Esophagus (tissue), 2 donors: Measurements from ENCODE around the gene PCBP3. TPM values are rescaled to one million over a fixed set of nuclear protein-coding genes. Genes with fewer than 3 reads are reported as not detected.
"Not testable (repeated sequence)": the region's sequence is repeated elsewhere in the genome, so short reads cannot be mapped to it uniquely, and the experiment has no call there.

Experiments used
- H3K27ac ChIP-seq, 2 donors: one replicate each; pipeline ENCODE4 v1.5.1; 2013; ENCODE audit warnings: low read depth in 2 of 2, mild to moderate bottlenecking in 2 of 2, inconsistent platforms in 1 of 2, low read length in 1 of 2, moderate library complexity in 1 of 2
- H3K27me3 ChIP-seq, 2 donors: one replicate each; pipeline ENCODE4 v1.6.1; 2013; ENCODE audit warnings: low read length in 2 of 2, control low read depth in 1 of 2, mild to moderate bottlenecking in 1 of 2; ENCODE audit not compliant: insufficient read depth in 2 of 2, control insufficient read depth in 1 of 2
- H3K36me3 ChIP-seq, 2 donors: one replicate each; pipeline ENCODE4 v1.6.1; 2013; ENCODE audit warnings: low read length in 1 of 2; ENCODE audit not compliant: control insufficient read depth in 2 of 2, insufficient read depth in 2 of 2
- H3K4me1 ChIP-seq, 2 donors: one replicate each; pipeline ENCODE4 v1.6.1; 2013; ENCODE audit warnings: low read length in 1 of 2; ENCODE audit not compliant: control insufficient read depth in 2 of 2, insufficient read depth in 2 of 2
- H3K4me3 ChIP-seq, 2 donors: one replicate each; pipeline ENCODE4 v1.5.1; 2013; ENCODE audit warnings: low read length in 2 of 2, mild to moderate bottlenecking in 2 of 2, low read depth in 1 of 2, moderate library complexity in 1 of 2
- H3K9me3 ChIP-seq, 2 donors: one replicate each; pipeline ENCODE4 v1.6.1; 2013; ENCODE audit warnings: mild to moderate bottlenecking in 2 of 2, low read depth in 1 of 2, low read length in 1 of 2, moderate library complexity in 1 of 2; ENCODE audit not compliant: control insufficient read depth in 2 of 2, insufficient read depth in 1 of 2
- WGBS, 2 donors: extraction: QIAGEN DNeasy Blood & Tissue Kit; methylation state at CpG; one replicate each; pipeline ENCODE4 v1.1.7; 2013; 5-methylcytosine and 5-hydroxymethylcytosine counted together
- polyA plus RNA-seq, 2 donors: library from polyadenylated mRNA; stranded (reverse); fragments of 200-250 nt; gene quantifications; one replicate each; pipeline ENCODE4 v1.2.3, GENCODE V29; 2013
- donor health status: healthy with polysubstance abuse.
- donor health status: Bipolar disorder and iron deficiency.

PCBP3 gene
- polyA plus RNA-seq, 2 donors: 0.24 to 0.67 TPM

DNA sequence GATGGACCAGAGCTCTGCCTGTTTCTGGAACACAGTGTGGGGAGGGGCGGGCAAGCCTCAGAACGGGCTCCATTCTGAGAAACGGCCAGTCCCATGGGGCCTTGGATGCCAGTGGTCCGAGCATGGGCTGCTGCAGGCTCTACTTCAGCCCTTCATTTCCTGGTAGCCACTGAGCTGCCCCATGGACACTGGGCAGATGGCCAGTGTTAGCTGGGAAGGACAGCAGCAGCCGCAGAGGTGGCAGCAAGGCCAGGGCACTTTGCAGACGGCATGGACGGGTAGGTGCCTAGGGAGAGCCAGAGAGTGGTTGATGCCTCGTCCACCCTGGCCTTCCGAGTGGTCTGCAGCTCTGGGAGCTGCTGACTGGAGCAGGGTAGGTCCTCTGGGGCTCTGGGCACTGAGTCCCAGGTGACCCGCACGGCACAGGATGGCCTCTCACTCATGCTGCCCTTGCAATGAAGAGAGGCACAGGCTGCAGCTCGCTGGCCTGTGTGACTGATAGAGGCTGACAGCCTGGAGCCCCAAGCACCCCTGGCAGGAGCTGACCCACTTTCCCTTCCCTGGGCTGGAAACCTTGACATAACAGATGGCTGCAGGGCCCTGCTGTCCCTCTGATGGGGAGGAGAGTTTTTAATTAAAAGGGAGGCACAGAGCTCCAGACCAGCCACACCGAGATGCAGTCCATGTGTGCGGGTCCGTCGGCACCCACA is 250.4 kb downstream of the PCBP3 start:
- no peak overlapping the region for H3K27ac ChIP-seq
- WGBS, 2 donors: 66 to 74% methylated on average over 16 of the region's 16 CpGs
- H3K9me3 ChIP-seq: no peaks in the 10 kb centered on the region
- no peak overlapping the region for H3K4me3 ChIP-seq
- no peaks in the 10 kb centered on the region for H3K36me3 ChIP-seq
- no peaks in the 10 kb centered on the region for H3K27me3 ChIP-seq
- H3K4me1 ChIP-seq: peaks cover 0 to 3% of the 10 kb centered on the region in 2 donors

DNA sequence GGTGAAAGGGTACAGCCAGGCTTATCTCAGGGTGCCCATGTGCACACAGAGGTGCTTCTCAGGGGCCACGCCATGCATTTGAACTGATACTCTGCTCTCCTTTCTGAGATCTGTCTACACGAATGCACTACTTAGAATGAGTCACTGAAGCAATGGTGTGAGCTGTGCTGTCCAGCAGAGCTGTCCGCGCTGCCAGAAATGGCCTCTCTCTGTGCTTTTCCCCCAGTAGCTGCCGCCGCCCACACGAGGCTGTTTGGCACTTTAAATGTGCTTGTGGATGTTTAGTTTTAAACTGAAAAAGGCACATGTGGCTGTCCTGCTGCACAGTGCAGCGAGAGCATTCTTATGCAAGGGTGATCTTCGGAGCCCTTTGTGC is 250.9 kb downstream of the PCBP3 start:
- Histone ChIP-seq H3K36me3 (no peaks in the 10 kb centered on the region), H3K27ac (no peak overlapping the region)
- 55 to 60% methylated on average over 9 of the region's 9 CpGs for WGBS, 2 donors

DNA sequence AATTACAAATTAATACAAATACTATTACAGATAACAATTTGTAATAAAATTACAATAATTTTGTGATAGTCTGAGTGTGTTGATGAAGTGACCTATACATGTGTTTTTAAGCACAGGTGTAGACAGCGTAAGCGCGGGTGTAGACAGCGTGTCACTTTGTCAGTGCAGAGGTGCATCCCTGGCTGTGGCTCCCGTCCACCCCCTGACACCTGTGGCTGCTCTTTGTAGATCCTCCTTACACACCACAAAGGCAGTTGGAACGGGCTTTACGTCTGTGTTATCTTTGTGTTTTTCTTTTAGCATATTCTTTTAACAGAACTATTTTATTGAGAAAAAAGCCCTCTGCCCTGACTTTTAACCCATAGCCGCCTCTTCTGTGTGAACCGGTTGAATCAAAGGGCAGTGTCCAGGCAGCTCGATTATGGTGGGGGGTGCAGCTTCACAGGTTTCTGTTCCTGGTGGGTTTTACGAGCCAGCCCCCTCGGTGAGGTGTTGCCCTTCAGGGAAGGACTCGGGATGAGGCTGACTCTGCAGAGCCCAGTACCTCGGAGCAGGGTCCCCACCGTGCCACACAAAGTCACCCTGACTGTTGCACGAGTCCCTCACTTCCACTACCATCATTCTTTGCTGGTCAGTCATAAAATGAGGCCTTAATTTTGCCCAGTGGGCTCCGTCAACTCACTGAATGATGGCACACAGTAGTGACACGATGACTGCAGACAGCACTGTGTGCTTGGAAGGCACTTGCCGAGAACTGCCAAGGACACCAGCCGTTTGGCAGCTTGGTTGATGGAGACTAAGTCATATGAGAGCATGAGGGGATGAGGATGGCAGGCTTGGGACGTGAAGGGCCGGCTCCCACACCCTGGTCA is 251.6 kb downstream of the PCBP3 start:
- Histone ChIP-seq H3K4me1 (peaks cover 0 to 3% of the 10 kb centered on the region in 2 donors), H3K9me3 (no peaks in the 10 kb centered on the region), H3K27ac (no peak overlapping the region), H3K36me3 (no peaks in the 10 kb centered on the region), H3K4me3 (no peak overlapping the region), H3K27me3 (no peaks in the 10 kb centered on the region)
- WGBS, 2 donors: 78 to 83% methylated on average over 22 of the region's 22 CpGs

More for the DNA sequence above, 250.9 kb downstream of the PCBP3 start:
- Histone ChIP-seq H3K4me3 (no peak overlapping the region), H3K27me3 (no peaks in the 10 kb centered on the region), H3K4me1 (peaks cover 0 to 3% of the 10 kb centered on the region in 2 donors), H3K9me3 (no peaks in the 10 kb centered on the region)

DNA sequence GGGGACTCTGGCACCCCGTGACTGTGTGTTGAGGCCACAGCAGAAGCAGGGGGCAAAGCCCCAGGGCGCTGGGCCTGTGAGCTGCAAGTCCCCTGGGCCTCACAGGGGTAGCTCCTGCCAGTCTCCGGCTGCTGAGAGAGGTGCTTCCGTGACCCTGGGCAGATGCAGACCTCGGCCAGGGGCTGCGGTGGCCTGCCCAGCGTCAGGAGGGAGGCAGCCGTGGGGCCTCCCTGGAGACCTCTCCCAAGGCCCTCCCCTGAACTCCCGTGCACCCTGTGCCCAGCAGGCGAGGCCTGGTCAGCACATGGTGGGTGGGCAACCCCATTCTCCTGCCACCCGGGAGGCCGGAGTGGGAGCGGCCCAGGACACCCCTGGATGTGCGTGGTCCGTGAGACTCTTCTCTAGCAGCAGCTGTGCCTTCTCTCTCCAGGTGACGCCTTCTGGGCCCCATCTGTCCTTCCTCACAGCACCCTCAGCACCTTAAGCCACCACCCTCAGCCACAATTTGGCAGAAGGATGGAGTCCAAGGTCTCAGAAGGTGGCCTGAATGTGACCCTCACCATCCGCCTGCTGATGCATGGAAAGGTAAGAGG is 252.3 kb downstream of the PCBP3 start:
- 89 to 92% methylated on average over 17 of the region's 17 CpGs for WGBS, 2 donors
- no peak overlapping the region for H3K27ac ChIP-seq
- no peaks in the 10 kb centered on the region for H3K36me3 ChIP-seq
- no peaks in the 10 kb centered on the region for H3K9me3 ChIP-seq
- no peak overlapping the region for H3K4me3 ChIP-seq
- no peaks in the 10 kb centered on the region for H3K27me3 ChIP-seq
- peaks cover 0 to 3% of the 10 kb centered on the region in 2 donors for H3K4me1 ChIP-seq

DNA sequence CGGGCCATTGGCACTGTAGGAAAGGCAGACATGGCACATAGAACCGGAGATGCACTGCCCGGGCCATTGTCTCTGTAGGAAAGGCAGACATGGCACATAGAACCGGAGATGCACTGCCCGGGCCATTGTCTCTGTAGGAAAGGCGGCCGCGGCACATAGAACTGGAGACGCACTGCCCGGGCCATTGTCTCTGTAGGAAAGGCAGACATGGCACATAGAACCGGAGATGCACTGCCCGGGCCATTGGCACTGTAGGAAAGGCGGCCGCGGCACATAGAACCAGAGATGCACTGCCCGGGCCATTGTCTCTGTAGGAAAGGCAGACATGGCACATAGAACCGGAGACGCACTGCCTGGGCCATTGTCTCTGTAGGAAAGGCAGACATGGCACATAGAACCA is 252.9 kb downstream of the PCBP3 start:
- not testable (repeated sequence) for H3K27me3 ChIP-seq, H3K27ac ChIP-seq, H3K4me3 ChIP-seq, H3K4me1 ChIP-seq, H3K36me3 ChIP-seq, H3K9me3 ChIP-seq
- 88 to 89% methylated on average over 18 of the region's 18 CpGs for WGBS, 2 donors

DNA sequence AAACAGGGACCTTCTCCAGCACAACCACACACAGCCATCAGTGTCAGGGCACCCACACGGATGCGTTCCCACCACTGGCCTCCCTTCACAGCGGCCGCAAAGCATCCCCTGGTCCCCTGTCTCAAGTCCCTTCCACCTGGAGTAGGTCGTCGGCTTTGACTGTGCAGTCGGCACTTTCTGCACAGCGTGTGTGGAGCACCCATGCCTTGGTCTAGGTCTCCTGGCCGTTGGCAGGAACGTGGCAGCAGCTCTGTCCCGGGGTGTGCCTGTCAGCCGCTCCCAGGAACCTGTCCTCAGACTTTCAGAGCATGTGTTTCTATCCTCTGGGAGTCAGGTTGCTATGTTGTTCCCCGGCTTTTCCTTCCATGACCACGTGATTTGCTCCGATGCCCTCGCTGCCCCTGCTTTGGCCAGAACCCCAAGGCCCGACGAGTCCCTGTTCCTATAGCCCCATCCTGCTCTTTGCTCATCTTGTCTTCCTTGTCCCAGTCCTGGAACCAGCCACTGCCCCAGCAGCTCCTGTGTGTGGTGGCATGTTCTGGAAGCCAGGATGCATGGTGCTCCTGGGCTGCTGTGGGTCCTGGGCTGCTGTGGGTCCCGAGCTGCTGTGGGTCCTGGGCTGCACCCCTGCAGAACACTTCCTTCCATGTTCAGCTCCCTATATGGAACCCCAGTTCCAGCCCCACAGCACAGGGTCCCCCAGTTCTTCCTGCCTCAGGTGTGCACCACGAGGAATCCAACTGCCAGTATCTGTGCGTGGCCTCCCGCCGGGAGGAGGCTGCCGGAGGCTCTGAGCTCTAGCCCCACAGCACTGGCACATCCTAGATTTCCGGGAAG is 253.9 kb downstream of the PCBP3 start:
- Histone ChIP-seq H3K27me3 (no peaks in the 10 kb centered on the region), H3K9me3 (no peaks in the 10 kb centered on the region), H3K4me3 (no peak overlapping the region), H3K27ac (no peak overlapping the region), H3K36me3 (no peaks in the 10 kb centered on the region), H3K4me1 (peaks cover 0 to under 1% of the 10 kb centered on the region in 2 donors)
- WGBS, 2 donors: 83 to 84% methylated on average over 25 of the region's 25 CpGs

DNA sequence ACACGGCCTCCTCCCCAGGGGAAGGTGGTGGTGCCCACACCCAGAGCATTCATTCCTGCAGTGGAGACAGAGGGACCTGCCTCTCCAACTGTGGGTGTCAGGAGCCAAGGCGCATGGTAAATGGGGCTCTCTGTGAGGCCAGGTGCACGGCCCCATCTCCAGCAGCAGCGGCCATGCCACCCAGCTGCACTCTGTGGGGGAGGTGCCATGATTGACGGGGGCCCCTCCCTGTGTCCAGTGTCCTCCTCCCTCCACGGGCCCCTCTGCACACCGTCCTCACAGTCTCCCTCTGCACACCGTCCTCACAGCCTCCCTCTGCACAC is 254.5 kb downstream of the PCBP3 start:
- Histone ChIP-seq H3K36me3 (no peaks in the 10 kb centered on the region), H3K4me3 (no peak overlapping the region), H3K4me1 (no peaks in the 10 kb centered on the region), H3K27ac (no peak overlapping the region), H3K27me3 (no peaks in the 10 kb centered on the region), H3K9me3 (no peaks in the 10 kb centered on the region)
- 63 to 70% methylated on average over 8 of the region's 8 CpGs for WGBS, 2 donors

DNA sequence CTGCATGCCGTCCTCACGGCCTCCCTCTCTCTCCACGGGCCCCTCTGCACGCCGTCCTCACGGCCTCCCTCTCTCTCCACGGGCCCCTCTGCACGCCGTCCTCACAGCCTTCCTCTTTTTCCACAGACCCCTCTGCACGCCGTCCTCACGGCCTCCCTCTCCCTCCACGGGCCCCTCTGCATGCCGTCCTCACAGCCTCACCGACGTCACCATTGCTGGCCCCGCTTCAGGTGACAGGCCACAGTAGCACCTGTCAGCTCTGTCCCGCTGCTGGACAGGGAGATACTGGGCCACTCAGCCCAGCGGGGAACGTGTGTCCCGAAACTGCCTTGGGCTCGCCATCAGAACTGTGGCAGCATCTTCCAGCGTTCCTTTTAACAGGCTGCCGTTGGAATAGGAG is 255.3 kb downstream of the PCBP3 start:
- Histone ChIP-seq H3K4me1 (no peaks in the 10 kb centered on the region), H3K27me3 (no peaks in the 10 kb centered on the region)
- 80 to 82% methylated on average over 24 of the region's 24 CpGs for WGBS, 2 donors

DNA sequence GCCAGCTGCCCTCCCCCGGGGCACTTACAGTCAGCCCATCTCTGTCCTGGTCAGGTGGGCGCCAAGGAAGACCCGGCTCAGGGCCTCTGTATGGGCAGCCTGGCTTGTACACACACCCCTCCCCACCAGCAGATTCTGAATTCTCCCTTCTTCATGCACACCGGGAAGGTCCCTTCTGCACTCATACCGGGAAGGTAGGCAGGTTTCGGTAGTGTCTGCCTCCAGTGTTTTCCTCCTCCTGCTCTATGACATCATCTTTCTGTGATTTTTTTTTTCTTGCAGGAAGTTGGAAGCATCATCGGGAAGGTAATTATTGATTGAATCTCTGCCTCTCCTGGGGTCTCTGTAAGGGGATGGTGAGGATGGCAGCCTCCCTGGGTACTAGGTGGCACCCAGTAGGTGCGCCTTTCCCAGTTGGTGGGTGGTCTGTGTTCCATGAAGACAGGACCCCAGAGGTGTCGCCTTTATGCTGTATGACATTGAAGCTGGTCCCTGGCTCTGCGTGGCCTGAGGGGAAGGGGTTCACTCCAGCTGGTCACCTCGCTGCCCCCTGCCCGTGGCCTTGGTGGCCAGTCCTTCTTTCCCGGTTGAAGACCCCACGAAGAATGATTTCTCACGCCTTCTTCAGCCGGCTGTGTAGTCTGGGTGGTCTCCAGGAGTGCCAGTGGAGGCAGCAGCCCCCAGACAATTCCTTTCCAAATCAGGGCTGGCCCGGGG is 255.9 kb downstream of the PCBP3 start:
- Histone ChIP-seq H3K27me3 (no peaks in the 10 kb centered on the region), H3K36me3 (no peaks in the 10 kb centered on the region), H3K9me3 (no peaks in the 10 kb centered on the region), H3K27ac (no peak overlapping the region), H3K4me1 (no peaks in the 10 kb centered on the region), H3K4me3 (no peak overlapping the region)
- WGBS, 2 donors: 76 to 77% methylated on average over 17 of the region's 17 CpGs

More for the DNA sequence above, 255.3 kb downstream of the PCBP3 start:
- Histone ChIP-seq H3K4me3 (no peak overlapping the region), H3K27ac (no peak overlapping the region), H3K9me3 (no peaks in the 10 kb centered on the region), H3K36me3 (no peaks in the 10 kb centered on the region)
